IPS-NIHi7 (cell line): Measurements from ENCODE around the gene RAB38.

Source experiments
- DNase-seq: peaks from one replicate; pipeline ENCODE4 v3.0.0; 2012; ENCODE audit warnings: mixed read lengths; ENCODE audit errors: extremely low spot score

The RAB38 gene

GRCh38 chr11:88174709-88175568, at the start of gene RAB38:
Gene RAB38 (minus strand): TSS chr11:88175443. CDS start chr11:88175384, 59 bp downstream.
- DNase-seq: peak; percentile 85

GRCh38 chr11:88213406-88213805, 38.2 kb upstream of the RAB38 start:
- no peak for DNase-seq

- DNase-seq: no peak
These were observed 37.1 kb upstream of the RAB38 start for GRCh38 chr11:88212300-88212699.

DNA sequence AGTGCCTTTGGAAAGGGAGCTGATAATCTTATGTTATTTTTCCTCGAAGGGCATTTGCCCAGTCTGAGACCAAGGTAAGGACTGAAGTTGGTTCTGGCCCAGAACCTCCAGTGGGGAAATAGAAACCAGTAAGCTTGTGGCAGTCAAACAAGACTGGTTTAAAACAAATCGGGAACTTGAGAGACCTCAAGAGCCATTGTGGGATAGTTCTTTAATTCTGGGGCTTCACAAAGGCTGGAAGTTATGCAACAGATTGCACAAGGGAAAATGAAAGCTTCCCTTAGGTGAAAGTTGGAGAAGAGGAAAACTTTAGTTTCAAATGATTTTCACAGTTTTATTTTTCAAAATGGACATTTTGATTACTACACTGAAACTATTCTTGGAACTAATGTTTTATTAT, 33.5 kb upstream of the RAB38 start:
- DNase-seq: no peak

GRCh38 chr11:88206751-88207150, 31.5 kb upstream of the RAB38 start:
- DNase-seq: no peak

DNA sequence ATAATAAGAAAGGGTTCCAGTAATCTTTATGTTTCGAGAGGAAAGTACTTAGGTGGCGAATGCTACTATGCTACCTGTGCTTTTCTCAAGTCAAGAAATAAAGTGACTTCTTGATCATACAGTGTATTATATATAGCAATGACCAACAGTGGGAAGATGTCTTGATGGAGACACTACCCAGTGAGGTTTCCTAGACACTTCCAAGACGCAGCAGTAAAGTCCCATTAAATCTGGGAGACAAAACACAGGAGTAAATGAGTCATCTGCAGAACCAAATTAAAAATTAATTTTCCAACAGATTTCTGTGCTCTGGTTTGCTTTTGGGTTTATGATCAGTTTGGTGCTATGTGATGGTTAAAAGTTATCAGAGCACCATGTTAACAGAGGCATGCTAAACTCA, 29.1 kb upstream of the RAB38 start:
- no peak for DNase-seq

GRCh38 chr11:88203604-88204003, 28.4 kb upstream of the RAB38 start:
- DNase-seq: no peak

GRCh38 chr11:88202498-88202897, 27.3 kb upstream of the RAB38 start:
- DNase-seq: no peak

DNA sequence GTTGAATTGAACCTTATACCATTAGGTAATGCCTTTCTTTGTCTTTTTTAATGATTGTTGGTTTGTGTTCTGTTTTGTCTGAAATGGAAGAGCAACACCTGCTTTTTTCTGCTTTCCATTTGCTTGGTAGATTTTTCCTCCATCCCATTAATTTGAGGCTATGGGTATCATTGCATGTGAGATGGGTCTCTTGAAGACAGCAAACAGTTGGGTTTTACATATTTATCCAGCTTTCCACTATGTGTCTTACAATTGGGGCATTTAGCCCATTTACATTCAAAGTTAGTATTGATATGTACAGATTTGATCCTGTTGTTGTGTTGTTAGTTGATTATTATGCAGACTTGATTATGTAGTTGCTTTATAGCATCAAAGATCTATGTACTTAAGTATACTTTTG, 21.1 kb upstream of the RAB38 start:
- DNase-seq: no peak

- no peak for DNase-seq
These were observed 20.7 kb upstream of the RAB38 start for GRCh38 chr11:88195908-88196307.

DNA sequence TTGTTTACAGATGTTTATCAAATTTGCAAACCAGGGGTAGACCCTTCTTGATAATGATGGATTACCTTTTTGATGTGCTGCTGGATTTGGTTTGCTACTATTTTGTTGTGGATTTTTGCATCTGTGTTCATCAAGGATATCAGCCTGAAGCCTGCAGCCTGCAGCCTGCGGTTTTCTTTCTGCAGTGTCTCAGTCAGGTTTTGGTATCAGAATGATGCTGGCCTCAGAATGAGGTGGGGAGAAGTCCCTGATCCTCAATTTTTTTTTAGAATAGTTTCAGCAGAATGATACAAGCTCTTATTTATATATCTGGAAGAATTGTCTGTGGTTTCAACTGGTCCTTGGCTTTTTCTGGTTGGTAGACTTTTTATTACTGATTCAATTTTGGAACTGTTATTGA, 19.7 kb upstream of the RAB38 start:
- no peak for DNase-seq

DNA sequence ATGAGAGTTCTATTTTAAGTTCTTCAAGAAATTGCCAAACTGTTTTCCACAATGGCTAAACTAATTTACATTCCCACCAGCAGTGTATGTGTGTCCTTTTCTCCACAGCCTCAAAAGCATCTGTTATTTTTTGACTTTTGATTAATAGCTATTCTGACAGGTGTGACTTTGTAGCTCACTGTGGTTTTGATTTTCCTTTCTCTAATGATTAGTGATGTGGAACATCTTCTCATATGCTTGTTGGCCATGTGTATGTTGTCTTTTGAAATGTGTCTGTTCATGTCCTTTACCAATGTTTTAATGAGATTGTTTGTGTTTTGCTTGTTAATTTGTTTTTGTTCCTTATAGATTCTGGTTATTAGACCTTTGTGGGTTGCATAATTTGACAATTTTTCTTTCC, 18.0 kb upstream of the RAB38 start:
- no peak for DNase-seq

DNA sequence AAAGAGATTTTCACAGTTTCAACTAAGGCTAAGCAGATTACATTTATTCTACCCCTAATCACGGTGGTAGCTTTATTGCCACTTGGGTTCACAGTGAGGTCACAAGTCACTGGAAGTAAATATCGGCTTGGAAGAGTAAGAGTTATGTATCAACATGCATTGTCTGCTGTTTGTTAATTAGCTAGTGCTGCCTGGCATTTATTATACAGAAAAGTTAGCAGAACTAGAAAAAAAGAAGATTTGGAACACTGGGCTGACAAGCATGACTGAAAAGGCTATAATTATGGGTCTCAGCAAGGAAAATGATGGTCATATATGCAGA, 13.7 kb upstream of the RAB38 start:
- no peak for DNase-seq

GRCh38 chr11:88188251-88188931, 13.1 kb upstream of the RAB38 start:
- DNase-seq: no peak

DNA sequence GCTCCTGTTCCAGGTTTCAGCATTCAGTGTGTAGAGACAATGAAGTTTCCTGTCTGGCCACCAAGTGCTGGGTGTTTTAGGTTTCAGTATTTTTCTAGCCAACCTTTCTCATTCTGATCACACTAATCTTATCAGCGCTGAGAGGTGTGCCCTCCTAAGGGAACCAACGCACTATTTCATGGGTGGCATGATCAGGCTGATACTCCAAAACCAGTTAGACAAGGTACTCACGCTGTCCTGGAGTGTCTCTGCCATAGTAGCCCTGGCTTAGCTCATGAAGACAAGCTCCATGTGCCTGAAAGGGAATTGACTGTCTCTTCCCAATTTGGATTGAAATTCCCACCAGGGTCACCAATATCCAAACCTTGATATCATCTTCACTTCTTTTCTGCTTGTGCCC, 8.0 kb upstream of the RAB38 start:
- DNase-seq: no peak

GRCh38 chr11:88181776-88182175, 6.5 kb upstream of the RAB38 start:
- DNase-seq: no peak

DNA sequence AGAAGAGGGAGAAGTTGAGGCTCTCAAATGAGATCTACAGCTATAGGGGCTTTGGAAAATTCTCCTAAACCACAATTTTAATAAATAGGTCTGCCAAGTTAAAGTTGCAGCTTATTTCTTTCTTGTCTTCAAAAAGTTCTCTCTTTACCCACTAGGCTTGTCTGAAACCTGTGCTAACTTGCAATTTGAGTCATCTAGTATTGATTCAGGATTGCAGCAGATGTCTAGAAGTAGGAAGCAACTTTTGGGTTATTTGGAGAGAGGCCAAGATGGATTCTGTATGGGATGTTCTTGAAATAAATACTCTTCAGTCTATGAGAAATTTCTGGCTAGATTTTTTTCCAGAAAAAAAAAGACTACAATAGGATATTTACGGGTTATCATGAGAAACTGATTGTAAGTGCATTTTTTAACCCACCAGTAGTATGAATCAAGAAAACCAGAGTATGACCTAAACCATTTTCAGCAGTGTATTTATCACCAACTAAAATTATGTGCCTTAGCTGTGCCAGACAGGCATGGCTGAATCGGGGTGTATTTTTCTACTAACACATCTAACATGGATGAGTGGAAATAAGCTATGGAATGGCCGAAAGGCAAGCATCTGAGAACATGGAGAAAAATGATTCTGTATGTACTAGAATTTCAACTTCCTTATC, 4.9 kb upstream of the RAB38 start:
- DNase-seq: no peak

DNA sequence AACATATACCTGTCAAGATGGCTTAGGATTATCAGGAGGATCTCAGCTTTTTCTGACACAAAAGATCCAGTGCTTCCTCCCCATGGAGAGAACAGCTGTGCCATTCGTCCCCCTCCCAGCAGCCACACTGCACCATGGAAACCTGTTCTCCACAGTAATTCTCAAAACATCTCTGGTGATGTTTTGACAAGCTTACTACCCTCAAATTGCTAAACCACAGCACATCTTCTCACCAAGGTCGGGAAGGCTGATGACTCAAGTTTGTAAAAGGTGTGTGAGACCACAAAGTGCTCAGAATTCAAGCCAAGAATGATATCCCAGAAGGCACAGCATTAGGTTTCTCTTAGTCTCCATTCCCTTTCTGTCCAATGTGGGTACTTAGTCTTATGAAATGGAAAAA, 3.9 kb upstream of the RAB38 start:
- no peak for DNase-seq

DNA sequence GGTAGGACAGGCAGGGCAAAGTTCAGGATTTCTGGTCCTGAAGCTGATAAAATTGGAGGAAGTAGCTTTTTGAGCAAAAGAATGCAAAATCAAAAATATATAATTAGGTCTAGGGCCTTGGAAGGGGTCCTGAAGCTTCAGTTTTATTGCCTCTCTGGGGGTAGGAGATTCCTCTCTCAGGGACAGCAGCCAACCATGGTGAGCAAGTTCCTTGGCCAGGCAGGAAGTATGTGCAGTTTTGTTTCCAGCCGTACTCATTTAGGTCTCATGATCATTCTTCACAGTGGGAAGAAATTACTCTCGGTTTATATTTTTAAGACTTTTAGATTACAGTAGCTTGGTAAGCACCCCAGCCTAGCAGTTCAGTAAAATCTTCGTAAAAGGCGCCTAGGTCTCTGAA, 2.9 kb upstream of the RAB38 start:
- DNase-seq: no peak

DNA sequence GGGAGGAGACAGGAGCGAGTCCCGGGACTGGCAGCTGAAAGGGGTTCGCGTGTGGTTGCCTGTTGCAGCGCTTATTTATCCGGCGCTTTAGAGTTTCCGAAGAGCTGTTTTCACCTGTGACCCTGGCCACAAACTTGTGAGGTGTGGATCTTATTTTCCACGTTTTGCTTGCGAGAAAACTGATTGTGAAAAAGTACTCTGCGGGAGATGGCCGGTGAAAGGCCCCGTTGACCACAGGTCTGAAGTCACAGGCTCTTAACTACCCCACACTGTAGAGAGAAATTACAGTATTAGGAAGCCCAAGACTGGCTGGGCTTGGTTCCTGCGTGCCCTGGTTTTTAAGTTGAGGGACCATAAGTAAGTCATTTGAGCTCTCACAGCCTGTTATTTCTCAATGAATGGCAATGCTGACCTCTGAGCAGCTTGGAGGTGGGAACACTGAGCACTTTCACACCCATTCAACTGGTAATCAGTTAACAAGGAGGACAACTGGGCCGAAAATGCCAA, 379 bp upstream of the RAB38 start:
- DNase-seq: peak; percentile 12

GRCh38 chr11:88173956-88174355, 1.3 kb downstream of the RAB38 start:
- DNase-seq: no peak

DNA sequence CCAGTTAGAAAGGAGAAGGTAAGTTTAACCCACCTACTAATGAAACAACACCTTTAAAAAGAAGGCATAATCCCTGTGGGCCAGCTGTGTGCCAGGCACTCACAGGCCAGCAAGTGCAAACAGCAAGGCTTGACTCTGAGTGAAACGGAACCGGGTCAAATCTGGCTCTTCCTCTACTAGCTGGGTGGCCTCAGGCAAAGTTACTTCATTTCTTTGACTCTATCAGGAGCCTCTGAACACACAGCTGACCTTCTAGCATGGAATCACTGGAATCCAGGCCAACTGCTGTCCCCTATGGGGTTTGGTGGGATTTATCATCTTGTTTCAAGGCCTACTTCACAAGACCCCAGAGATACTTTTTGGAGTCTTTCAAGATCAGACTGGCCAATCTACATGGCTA, 3.3 kb downstream of the RAB38 start:
- DNase-seq: no peak

GRCh38 chr11:88170673-88171072, 4.6 kb downstream of the RAB38 start:
- DNase-seq: no peak
